GM18508 (cell line): ENCODE data around the gene ERGIC1.
"Not testable (repeated sequence)": the region's sequence is repeated elsewhere in the genome, so short reads cannot be mapped to it uniquely, and the experiment has no call there.

Experiments used
- ATAC-seq: cut with Tn5 transposase; IDR thresholded peaks from one replicate; pipeline ENCODE4 v1.9.1; 2021; ENCODE audit warnings: moderate number of reproducible peaks; ENCODE audit not compliant: insufficient read depth, unreplicated experiment

Gene ERGIC1

GRCh38 chr5:172800088-172800551 lies 33.9 kb upstream of the ERGIC1 start:
- ATAC-seq: no peak

GRCh38 chr5:172801179-172801671 lies 32.8 kb upstream of the ERGIC1 start:
- no peak for ATAC-seq

- no peak for ATAC-seq
Observed at GRCh38 chr5:172802112-172802511, 31.9 kb upstream of the ERGIC1 start.

GRCh38 chr5:172802567-172803176 lies 31.4 kb upstream of the ERGIC1 start:
- no peak for ATAC-seq

DNA sequence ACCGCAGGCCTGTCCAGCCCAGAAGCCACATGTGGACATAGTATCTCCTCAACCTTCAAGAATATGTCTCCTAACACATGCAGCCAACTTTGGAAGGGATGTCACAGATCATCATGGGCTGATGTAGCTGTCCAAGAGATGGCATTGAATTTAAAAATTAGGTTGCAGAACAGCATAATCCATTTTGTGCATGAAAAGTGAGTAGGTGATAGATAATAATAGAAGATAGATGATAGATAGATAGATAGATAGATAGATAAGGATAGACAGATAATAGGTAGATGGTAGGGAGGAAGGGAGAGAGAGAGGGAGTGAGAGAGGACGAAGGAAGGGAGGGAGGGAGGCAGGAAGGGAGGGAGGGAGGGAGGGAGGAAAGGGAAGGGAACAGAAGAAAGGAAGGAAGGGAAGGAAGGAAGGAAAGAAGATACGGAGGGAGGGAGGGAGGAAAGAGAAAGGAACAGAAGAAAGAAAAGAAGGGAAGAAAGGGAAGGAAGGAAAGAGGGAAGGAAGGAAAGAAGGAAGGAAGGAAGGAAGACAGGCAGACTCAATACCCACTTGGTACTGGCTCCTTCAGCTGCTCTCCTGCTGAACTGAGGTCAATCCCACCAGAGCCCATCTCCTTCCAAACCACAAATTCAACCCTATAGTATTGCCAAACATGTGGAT lies 28.9 kb upstream of the ERGIC1 start:
- ATAC-seq: no peak

GRCh38 chr5:172805736-172806255 lies 28.3 kb upstream of the ERGIC1 start:
- no peak for ATAC-seq

DNA sequence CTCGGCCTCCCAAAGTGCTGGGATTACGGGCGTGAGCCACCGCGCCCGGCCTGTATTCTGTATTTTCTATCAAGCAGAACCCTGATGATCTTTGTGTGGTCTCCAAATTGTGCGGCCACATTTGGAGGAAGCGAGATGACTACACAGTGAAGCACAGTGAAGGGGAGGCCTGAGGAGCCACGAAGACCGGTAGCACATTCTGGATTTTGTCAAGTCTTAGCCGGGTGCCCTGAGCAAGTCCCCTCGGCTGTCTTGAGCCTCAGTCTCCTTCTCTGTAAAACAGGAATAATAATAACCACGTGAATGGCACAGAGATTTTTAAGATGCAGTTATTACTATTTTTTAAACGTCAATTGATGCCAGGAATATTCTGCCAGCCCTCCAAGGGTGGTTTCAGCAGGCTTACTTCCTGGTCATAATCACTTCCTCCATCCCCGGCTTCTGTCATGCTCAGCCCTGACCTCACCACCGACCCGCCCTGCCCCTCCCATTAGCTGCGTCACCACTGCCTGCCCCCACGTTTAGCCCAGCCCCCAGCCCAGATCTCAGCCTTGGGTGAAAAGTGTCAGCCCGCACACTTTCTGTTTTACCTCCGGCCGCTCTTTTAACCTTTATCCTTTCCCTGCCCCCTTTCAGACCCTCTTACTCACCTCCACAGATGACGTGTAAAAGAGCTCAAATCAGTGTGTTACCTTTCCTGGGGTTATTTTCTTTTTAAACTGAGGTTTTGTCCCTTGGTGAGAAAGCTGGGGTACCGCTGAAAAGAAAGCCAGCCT lies 27.0 kb upstream of the ERGIC1 start:
- peak; percentile 74 for ATAC-seq

GRCh38 chr5:172807766-172808311 lies 26.2 kb upstream of the ERGIC1 start:
- no peak for ATAC-seq

DNA sequence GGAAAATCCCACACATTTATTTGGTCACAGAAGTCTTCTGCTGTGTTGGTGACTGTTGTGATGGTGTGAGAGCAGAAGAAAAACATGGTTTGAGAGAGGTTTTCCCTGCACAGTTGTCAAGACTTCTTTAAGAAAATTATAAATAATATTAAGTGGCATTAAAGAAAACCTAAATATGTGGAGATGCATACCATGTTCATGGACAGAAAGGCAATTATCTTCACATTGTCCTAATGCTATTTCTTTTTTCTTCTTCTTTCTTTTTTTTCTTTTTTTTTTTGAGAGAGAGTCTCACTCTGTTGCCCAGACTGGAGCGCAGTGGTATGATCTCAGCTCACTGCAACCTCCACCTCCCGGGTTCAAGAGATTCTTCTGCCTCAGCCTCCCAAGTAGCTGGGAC lies 24.3 kb upstream of the ERGIC1 start:
- ATAC-seq: no peak

GRCh38 chr5:172810996-172811395 lies 23.1 kb upstream of the ERGIC1 start:
- not testable (repeated sequence) for ATAC-seq

GRCh38 chr5:172815631-172816030 lies 18.4 kb upstream of the ERGIC1 start:
- ATAC-seq: no peak

DNA sequence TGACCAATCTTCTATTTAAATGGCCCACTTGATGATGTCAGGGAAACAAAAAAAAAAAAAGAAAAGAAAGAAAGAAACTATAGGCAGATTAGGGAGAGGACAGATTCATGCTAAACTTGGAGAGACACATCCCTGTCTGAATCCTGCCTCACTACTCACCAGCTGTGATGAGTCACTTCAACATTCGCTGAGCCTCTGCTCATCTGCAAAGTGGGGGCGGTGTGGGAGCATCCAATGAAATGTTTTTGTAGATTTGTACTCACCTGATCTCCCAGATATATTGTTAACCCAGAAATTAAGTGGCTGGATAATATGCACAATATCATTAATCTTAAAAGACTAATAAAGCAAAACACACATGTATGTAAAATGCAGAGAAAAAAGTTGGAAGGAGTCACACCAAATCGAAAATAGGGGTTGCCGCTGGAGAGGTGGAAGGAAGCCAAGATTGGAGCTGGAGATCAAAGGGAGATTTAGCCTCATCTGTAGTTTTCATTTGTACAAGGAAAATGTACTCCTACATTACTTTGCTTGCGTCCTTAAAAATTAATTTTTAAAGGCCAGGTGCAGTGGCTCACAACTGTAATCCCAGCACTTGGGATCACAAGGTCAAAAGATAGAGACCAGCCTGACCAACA lies 17.0 kb upstream of the ERGIC1 start:
- ATAC-seq: no peak

- no peak for ATAC-seq
Observed at GRCh38 chr5:172817664-172818063, 16.4 kb upstream of the ERGIC1 start.

DNA sequence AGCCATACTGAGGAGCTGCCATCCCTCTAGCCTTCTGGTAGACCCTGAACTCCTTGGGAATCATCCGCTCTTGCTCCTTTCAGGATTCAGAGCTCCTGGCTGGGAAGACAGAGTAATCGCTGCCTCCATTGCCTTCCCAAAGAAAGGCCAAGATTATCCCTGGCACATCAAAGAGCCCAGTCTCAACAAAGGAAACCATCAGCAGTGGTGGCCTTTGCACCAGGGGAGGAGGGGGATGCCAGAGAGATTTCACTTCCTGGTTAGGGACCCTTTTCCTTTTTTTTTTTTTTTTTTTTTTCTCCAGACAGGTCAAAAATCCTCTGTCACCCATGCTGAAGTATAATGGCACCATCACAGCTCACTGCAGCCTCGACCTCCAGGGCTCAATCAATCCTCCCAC lies 16.0 kb upstream of the ERGIC1 start:
- ATAC-seq: no peak

GRCh38 chr5:172819569-172819968 lies 14.5 kb upstream of the ERGIC1 start:
- ATAC-seq: no peak

GRCh38 chr5:172820046-172820767 lies 13.8 kb upstream of the ERGIC1 start:
- ATAC-seq: no peak

GRCh38 chr5:172821340-172821985 lies 12.6 kb upstream of the ERGIC1 start:
- no peak for ATAC-seq

DNA sequence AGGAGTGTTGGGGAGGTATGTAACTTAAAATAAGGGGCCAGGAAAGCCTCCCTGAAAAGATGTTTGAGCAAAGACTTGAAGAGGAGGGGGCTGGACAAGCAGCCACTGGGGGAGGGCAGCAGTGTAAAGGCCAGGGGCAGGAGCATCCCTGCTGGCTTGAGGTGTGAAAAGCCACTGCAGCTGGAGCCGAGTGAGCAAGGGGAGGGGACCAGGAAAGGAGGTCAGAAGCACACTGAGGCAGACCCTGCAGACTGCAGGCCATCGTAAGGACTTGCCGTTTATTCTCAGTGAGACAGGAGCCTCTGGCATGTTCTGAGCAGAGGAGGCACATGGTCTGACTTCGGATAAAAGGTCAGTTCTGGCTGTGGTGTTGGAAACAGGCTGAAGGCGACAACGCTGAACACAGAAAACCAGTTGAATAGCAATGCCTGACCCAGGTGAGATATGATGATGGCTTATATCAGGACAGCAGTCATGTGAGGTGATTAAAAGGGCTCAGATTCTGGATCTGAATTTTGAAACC lies 10.2 kb upstream of the ERGIC1 start:
- ATAC-seq: no peak
